ENCODE measurements around the gene ALG1.
"Not testable (repeated sequence)": the region's sequence is repeated elsewhere in the genome, so short reads cannot be mapped to it uniquely, and the experiment has no call there.

DNA sequence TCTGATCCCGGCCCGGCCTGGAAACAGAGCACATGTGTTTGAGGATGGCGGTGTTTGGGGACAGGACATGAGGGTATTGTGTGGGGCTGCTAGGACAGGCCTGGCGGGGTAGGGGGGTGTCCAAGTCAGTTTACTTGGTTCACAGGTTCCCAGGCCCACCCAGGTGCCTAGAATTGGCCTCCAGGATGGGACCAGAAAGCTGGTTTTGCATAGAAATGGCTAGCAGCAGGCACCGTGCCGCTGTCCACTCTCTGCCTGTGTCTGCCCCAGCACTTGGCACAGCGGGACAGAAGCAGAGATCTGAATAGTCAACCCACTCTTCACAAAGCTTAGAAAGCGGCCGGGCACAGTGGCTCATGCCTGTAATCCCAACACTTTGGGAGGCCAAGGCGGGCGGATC is 14.1 kb downstream of the ALG1 start:
- TF ChIP-seq, protein P1, sequence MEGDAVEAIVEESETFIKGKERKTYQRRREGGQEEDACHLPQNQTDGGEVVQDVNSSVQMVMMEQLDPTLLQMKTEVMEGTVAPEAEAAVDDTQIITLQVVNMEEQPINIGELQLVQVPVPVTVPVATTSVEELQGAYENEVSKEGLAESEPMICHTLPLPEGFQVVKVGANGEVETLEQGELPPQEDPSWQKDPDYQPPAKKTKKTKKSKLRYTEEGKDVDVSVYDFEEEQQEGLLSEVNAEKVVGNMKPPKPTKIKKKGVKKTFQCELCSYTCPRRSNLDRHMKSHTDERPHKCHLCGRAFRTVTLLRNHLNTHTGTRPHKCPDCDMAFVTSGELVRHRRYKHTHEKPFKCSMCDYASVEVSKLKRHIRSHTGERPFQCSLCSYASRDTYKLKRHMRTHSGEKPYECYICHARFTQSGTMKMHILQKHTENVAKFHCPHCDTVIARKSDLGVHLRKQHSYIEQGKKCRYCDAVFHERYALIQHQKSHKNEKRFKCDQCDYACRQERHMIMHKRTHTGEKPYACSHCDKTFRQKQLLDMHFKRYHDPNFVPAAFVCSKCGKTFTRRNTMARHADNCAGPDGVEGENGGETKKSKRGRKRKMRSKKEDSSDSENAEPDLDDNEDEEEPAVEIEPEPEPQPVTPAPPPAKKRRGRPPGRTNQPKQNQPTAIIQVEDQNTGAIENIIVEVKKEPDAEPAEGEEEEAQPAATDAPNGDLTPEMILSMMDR (conservative IDR thresholded peaks at IDR 0.05), result not testable (repeated sequence)
- TF ChIP-seq ZFX (IDR thresholded peaks at IDR 0.05), result not testable (repeated sequence)
